Smooth muscle cell of trachea (primary cell): ENCODE results near the gene NBPF20. TPM values are rescaled to one million over a fixed set of nuclear protein-coding genes. Genes with fewer than 3 reads are reported as not detected.

Source experiments
- total RNA-seq: library from RNA; depleted of rRNA; stranded (reverse); fragments of >200 nt; gene quantifications from 2 replicates; pipeline ENCODE4 v1.2.1, GENCODE V29; 2014

Gene NBPF20, protein sequence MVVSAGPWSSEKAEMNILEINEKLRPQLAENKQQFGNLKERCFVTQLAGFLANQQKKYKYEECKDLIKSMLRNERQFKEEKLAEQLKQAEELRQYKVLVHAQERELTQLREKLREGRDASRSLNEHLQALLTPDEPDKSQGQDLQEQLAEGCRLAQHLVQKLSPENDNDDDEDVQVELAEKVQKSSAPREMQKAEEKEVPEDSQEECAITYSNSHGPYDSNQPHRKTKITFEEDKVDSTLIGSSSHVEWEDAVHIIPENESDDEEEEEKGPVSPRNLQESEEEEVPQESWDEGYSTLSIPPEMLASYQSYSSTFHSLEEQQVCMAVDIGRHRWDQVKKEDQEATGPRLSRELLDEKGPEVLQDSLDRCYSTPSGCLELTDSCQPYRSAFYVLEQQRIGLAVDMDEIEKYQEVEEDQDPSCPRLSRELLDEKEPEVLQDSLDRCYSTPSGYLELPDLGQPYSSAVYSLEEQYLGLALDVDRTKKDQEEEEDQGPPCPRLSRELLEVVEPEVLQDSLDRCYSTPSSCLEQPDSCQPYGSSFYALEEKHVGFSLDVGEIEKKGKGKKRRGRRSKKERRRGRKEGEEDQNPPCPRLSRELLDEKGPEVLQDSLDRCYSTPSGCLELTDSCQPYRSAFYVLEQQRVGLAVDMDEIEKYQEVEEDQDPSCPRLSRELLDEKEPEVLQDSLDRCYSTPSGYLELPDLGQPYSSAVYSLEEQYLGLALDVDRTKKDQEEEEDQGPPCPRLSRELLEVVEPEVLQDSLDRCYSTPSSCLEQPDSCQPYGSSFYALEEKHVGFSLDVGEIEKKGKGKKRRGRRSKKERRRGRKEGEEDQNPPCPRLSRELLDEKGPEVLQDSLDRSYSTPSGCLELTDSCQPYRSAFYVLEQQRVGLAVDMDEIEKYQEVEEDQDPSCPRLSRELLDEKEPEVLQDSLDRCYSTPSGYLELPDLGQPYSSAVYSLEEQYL (N-terminal part only)
- 3.3 and 4.7 TPM in 2 replicates for total RNA-seq

DNA sequence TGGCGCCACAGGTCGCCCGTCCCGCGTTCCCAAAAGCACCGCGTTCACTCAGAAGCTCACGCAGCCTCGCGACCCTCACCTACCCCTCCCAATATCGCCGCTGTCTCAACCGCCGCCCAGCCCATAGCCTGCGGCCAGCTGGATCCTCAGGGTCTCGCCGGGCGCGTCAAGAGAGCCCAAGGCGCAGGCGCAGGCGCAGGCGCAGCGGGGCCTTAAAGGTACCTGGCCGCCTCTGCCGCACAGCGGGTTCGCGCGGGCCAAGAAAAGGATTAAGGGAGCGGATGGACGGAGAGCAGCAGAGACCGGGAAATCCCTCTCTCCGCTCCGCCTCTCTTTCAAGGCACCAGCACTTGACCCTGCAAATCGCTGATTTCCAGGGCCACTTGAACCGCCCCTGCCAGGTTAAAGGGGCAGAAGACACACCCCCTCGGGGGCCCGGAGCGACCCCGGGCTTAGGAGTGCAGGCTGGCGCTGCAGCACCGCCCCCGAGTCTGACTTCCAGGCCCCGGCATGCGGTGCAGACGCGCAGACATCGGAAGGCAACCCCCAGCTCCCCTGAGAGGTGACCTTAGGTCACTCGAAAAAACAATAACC lies at the start of gene NBPF20:
Gene NBPF20, minus strand, starts transcription at position 168 of the 594 bp plus-strand sequence. CDS start 20,331 bp downstream, outside the sequence.

Other genes with a start within 250 kb of the NBPF20 start
- not detected in 2 replicates for gene PPIAL4D, start 183.4 kb downstream of the NBPF20 start, total RNA-seq
- 18.2 and 46.3 TPM in 2 replicates for gene GPR89A, start 182.4 kb upstream of the NBPF20 start, total RNA-seq